ENCODE measurements around the gene GNB1.

The GNB1 gene

GRCh38 chr1:1788136-1788535 lies 102.8 kb downstream of the GNB1 start:
- peaks cover 23% of the 10 kb centered on the region for H3K79me2 ChIP-seq (ENCODE audit: insufficient read depth, low read length)
- peaks cover 86% of the 10 kb centered on the region for H3K36me3 ChIP-seq (ENCODE audit: insufficient read depth, low read length)
- H3K4me2 ChIP-seq (ENCODE audit: insufficient read depth, low read length) = no peak overlapping the region
- TF ChIP-seq CTCF (IDR thresholded peaks at IDR 0.05; ENCODE audit: borderline replicate concordance, extremely low read depth, low read length, poor library complexity, severe bottlenecking) (no peak), EZH2 (IDR thresholded peaks at IDR 0.05; ENCODE audit: borderline replicate concordance, low read depth, low read length, severe bottlenecking) (no peak)
- H4K20me1 ChIP-seq (ENCODE audit: insufficient read depth, low read length) = peaks cover 48% of the 10 kb centered on the region
- no peak overlapping the region for H3K9ac ChIP-seq (ENCODE audit: low read depth, low read length)
- no peak overlapping the region for H2AFZ ChIP-seq (ENCODE audit: low read depth, low read length)
- no peaks in the 10 kb centered on the region for H3K27me3 ChIP-seq (ENCODE audit: insufficient read depth, low read length, poor library complexity)
- H3K9me3 ChIP-seq (ENCODE audit: insufficient read depth, low read length, severe bottlenecking) = no peaks in the 10 kb centered on the region
- no peak for ATAC-seq (ENCODE audit: insufficient read depth, low read depth)
- no peak for DNase-seq
- no peak overlapping the region for H3K4me3 ChIP-seq (ENCODE audit: low read depth in 1 of 2, low read length in 2 of 2)
- H3K27ac ChIP-seq (ENCODE audit: low read length) = no peak overlapping the region
- no peaks in the 10 kb centered on the region for H3K4me1 ChIP-seq (ENCODE audit: insufficient read depth, low read length)

- H3K27me3 ChIP-seq (ENCODE audit: insufficient read depth, low read length, poor library complexity) = no peaks in the 10 kb centered on the region
- TF ChIP-seq EZH2 (IDR thresholded peaks at IDR 0.05; ENCODE audit: borderline replicate concordance, low read depth, low read length, severe bottlenecking) (no peak), CTCF (IDR thresholded peaks at IDR 0.05; ENCODE audit: borderline replicate concordance, extremely low read depth, low read length, poor library complexity, severe bottlenecking) (no peak)
- no peaks in the 10 kb centered on the region for H3K4me1 ChIP-seq (ENCODE audit: insufficient read depth, low read length)
- no peak overlapping the region for H2AFZ ChIP-seq (ENCODE audit: low read depth, low read length)
- H4K20me1 ChIP-seq (ENCODE audit: insufficient read depth, low read length) = peaks cover 46% of the 10 kb centered on the region
- H3K36me3 ChIP-seq (ENCODE audit: insufficient read depth, low read length) = peaks cover 79% of the 10 kb centered on the region
- peaks cover 17% of the 10 kb centered on the region; the same call in 1 of the 2 replicates for H3K79me2 ChIP-seq (ENCODE audit: insufficient read depth, low read length)
- DNase-seq (no peak), ATAC-seq (ENCODE audit: insufficient read depth, low read depth) (no peak)
- H3K27ac ChIP-seq (ENCODE audit: low read length) = no peak overlapping the region
- H3K4me3 ChIP-seq (ENCODE audit: low read depth in 1 of 2, low read length in 2 of 2) = no peak overlapping the region
- H3K9me3 ChIP-seq (ENCODE audit: insufficient read depth, low read length, severe bottlenecking) = no peaks in the 10 kb centered on the region
- H3K9ac ChIP-seq (ENCODE audit: low read depth, low read length) = no peak overlapping the region
- no peak overlapping the region for H3K4me2 ChIP-seq (ENCODE audit: insufficient read depth, low read length)
Measured at GRCh38 chr1:1786836-1787605, 103.9 kb downstream of the GNB1 start.

- ATAC-seq (ENCODE audit: insufficient read depth, low read depth) (no peak), DNase-seq (no peak)
- TF ChIP-seq CTCF (IDR thresholded peaks at IDR 0.05; ENCODE audit: borderline replicate concordance, extremely low read depth, low read length, poor library complexity, severe bottlenecking) (no peak), EZH2 (IDR thresholded peaks at IDR 0.05; ENCODE audit: borderline replicate concordance, low read depth, low read length, severe bottlenecking) (no peak)
- Histone ChIP-seq H3K9me3 (ENCODE audit: insufficient read depth, low read length, severe bottlenecking) (no peaks in the 10 kb centered on the region), H3K27me3 (ENCODE audit: insufficient read depth, low read length, poor library complexity) (no peaks in the 10 kb centered on the region), H3K4me3 (ENCODE audit: low read depth in 1 of 2, low read length in 2 of 2) (no peak overlapping the region), H3K9ac (ENCODE audit: low read depth, low read length) (no peak overlapping the region), H3K4me2 (ENCODE audit: insufficient read depth, low read length) (no peak overlapping the region), H3K27ac (ENCODE audit: low read length) (no peak overlapping the region), H4K20me1 (ENCODE audit: insufficient read depth, low read length) (peaks cover 42% of the 10 kb centered on the region), H3K4me1 (ENCODE audit: insufficient read depth, low read length) (peaks cover 9% of the 10 kb centered on the region), H3K79me2 (ENCODE audit: insufficient read depth, low read length) (peaks cover 8% of the 10 kb centered on the region; the same call in 1 of the 2 replicates), H3K36me3 (ENCODE audit: insufficient read depth, low read length) (peaks cover 68% of the 10 kb centered on the region), H2AFZ (ENCODE audit: low read depth, low read length) (no peak overlapping the region)
Measured at GRCh38 chr1:1785666-1786065, 105.2 kb downstream of the GNB1 start.

Measured in DND-41 (cell line).